GM21447 (cell line): ENCODE results near the gene NME7.
A peak's percentile ranks its signal among the peaks of the same experiment; 100 is the strongest.
"Not testable (repeated sequence)": the region's sequence is repeated elsewhere in the genome, so short reads cannot be mapped to it uniquely, and the experiment has no call there.

ENCODE experiments used
- ATAC-seq: cut with Tn5 transposase; IDR thresholded peaks from one replicate; pipeline ENCODE4 v1.9.1; 2021; ENCODE audit not compliant: unreplicated experiment

The NME7 gene

GRCh38 chr1:169345511-169345910 is 22.1 kb downstream of the NME7 start:
- no peak for ATAC-seq

GRCh38 chr1:169342096-169342495 is 25.5 kb downstream of the NME7 start:
- ATAC-seq, result not testable (repeated sequence)

GRCh38 chr1:169340882-169341281 is 26.7 kb downstream of the NME7 start:
- ATAC-seq, result no peak

- no peak for ATAC-seq
Observed at GRCh38 chr1:169339773-169340172, 27.8 kb downstream of the NME7 start.

- ATAC-seq, result no peak
Observed at GRCh38 chr1:169338617-169339016, 29.0 kb downstream of the NME7 start.

- ATAC-seq, result not testable (repeated sequence)
Observed at GRCh38 chr1:169336947-169337715, 30.5 kb downstream of the NME7 start.

GRCh38 chr1:169334727-169335126 is 32.9 kb downstream of the NME7 start:
- not testable (repeated sequence) for ATAC-seq

- no peak for ATAC-seq
Observed at GRCh38 chr1:169330927-169331326, 36.7 kb downstream of the NME7 start.

GRCh38 chr1:169329383-169329782 is 38.2 kb downstream of the NME7 start:
- no peak for ATAC-seq

- no peak for ATAC-seq
Observed at GRCh38 chr1:169327875-169328274, 39.7 kb downstream of the NME7 start.

- peak; percentile 98 for ATAC-seq
Observed at GRCh38 chr1:169326956-169327268, 40.7 kb downstream of the NME7 start.

- peak; percentile 42 for ATAC-seq
Observed at GRCh38 chr1:169326261-169326955, 41.2 kb downstream of the NME7 start.

- ATAC-seq, result no peak
Observed at GRCh38 chr1:169325117-169325516, 42.5 kb downstream of the NME7 start.

- no peak for ATAC-seq
Observed at GRCh38 chr1:169322138-169322537, 45.5 kb downstream of the NME7 start.

- no peak for ATAC-seq
Observed at GRCh38 chr1:169321539-169321938, 46.1 kb downstream of the NME7 start.

GRCh38 chr1:169318536-169319244 is 48.9 kb downstream of the NME7 start:
- no peak for ATAC-seq

GRCh38 chr1:169316556-169316955 is 51.0 kb downstream of the NME7 start:
- ATAC-seq, result no peak

- ATAC-seq, result no peak
Observed at GRCh38 chr1:169312084-169312954, 55.3 kb downstream of the NME7 start.

- peak; percentile 63 for ATAC-seq
Observed at GRCh38 chr1:169309178-169310166, 58.1 kb downstream of the NME7 start.
